NCI-H1436 treated with DMSO at 0.1 percent for 48 hours (cell line): ENCODE measurements around the gene C1QA.
"Not testable (repeated sequence)": the region's sequence is repeated elsewhere in the genome, so short reads cannot be mapped to it uniquely, and the experiment has no call there.

Experiments
- DNase-seq: peaks from one replicate; lab custom pipeline; 2025; lab: John Stamatoyannopoulos, UW

The C1QA gene

GRCh38 chr1:22641247-22641646, 4.8 kb downstream of the C1QA start:
- no peak for DNase-seq

- DNase-seq, result no peak
Measured at GRCh38 chr1:22641906-22642636, 5.6 kb downstream of the C1QA start.

GRCh38 chr1:22643381-22643780, 7.0 kb downstream of the C1QA start, which contains the start of gene C1QC:
TSS of gene C1QC (plus strand) at chr1:22643633. CDS start at chr1:22644024, 391 bp downstream.
- DNase-seq, result no peak

- no peak for DNase-seq
Measured at GRCh38 chr1:22643928-22644327, 7.5 kb downstream of the C1QA start.

GRCh38 chr1:22645931-22646330, 9.5 kb downstream of the C1QA start:
- DNase-seq, result no peak

- no peak for DNase-seq
Measured at GRCh38 chr1:22646384-22646783, 10.0 kb downstream of the C1QA start.

- DNase-seq, result no peak
Measured at GRCh38 chr1:22650089-22650693, 13.8 kb downstream of the C1QA start.

- DNase-seq, result no peak
Measured at GRCh38 chr1:22651941-22652856, 15.8 kb downstream of the C1QA start.

GRCh38 chr1:22652881-22653316, 16.5 kb downstream of the C1QA start, which contains the start of gene C1QB:
TSS of gene C1QB (plus strand) at chr1:22653236. CDS start at chr1:22659463, 6,227 bp downstream.
- DNase-seq, result no peak

GRCh38 chr1:22654692-22655091, 18.3 kb downstream of the C1QA start:
- DNase-seq, result no peak

GRCh38 chr1:22658385-22659163, 22.1 kb downstream of the C1QA start:
- DNase-seq, result no peak

GRCh38 chr1:22660716-22661241, 24.4 kb downstream of the C1QA start:
- DNase-seq, result no peak

- no peak for DNase-seq
Measured at GRCh38 chr1:22661880-22662279, 25.5 kb downstream of the C1QA start.

- DNase-seq, result peak; percentile 52
Measured at GRCh38 chr1:22662318-22662717, 25.9 kb downstream of the C1QA start.

GRCh38 chr1:22662986-22663408, 26.6 kb downstream of the C1QA start:
- no peak for DNase-seq

GRCh38 chr1:22665752-22666151, 29.3 kb downstream of the C1QA start:
- no peak for DNase-seq

GRCh38 chr1:22666412-22666811, 30.0 kb downstream of the C1QA start:
- DNase-seq, result no peak

GRCh38 chr1:22668840-22669239, 32.4 kb downstream of the C1QA start:
- not testable (repeated sequence) for DNase-seq

GRCh38 chr1:22670352-22670975, 34.0 kb downstream of the C1QA start:
- DNase-seq, result no peak

GRCh38 chr1:22671999-22672398, 35.6 kb downstream of the C1QA start:
- DNase-seq, result no peak
